GM18873 (cell line): Measurements from ENCODE around the gene AFF3.

Experiments
- ATAC-seq: cut with Tn5 transposase; IDR thresholded peaks from one replicate; pipeline ENCODE4 v1.9.1; 2021; ENCODE audit warnings: mild to moderate bottlenecking, moderate library complexity, moderate number of reproducible peaks; ENCODE audit not compliant: unreplicated experiment, low FRiP score

The AFF3 gene

DNA sequence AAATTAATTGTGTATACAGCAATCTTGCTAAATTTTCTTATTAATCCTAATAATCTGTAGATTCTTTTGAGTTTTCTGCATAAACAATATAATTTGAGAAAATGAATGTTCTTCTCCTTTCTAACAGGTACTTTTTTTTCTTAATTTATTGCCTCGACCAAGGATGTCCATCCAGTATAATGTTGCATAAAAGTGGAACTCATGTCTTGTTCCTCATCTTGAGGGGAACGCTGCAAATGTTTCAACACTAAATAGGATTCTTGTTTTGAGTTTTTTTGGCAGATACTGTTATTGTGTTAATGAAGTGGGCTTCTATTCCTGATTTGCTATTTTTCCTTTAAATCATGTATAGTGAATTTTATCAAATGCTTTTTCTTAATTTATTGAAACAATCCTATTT lies 408.2 kb downstream of the AFF3 start:
- ATAC-seq, result no peak

- ATAC-seq, result no peak
Observed at GRCh38 chr2:99729104-99730025, 413.0 kb downstream of the AFF3 start.

- ATAC-seq, result no peak
Observed at GRCh38 chr2:99728166-99728565, 414.2 kb downstream of the AFF3 start.

GRCh38 chr2:99727199-99727598 lies 415.2 kb downstream of the AFF3 start:
- no peak for ATAC-seq

DNA sequence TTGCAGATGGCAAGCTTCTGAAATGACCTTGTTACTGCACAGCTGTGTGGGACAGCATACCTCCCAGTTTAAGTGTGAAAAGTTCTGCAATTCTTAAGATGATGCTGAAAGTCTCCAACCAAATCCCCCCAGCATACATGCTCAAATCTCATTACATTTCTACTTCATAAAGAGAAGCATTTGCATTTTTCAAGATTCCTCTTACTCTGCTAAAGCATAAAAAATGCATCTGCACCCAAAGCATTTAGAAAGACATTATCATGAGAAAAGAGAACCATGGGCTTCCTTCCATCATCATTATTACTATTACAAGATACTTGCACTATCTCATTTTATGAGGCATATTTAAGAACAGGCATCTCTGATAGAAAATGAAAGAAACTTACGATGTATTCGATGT lies 415.7 kb downstream of the AFF3 start:
- ATAC-seq, result no peak

DNA sequence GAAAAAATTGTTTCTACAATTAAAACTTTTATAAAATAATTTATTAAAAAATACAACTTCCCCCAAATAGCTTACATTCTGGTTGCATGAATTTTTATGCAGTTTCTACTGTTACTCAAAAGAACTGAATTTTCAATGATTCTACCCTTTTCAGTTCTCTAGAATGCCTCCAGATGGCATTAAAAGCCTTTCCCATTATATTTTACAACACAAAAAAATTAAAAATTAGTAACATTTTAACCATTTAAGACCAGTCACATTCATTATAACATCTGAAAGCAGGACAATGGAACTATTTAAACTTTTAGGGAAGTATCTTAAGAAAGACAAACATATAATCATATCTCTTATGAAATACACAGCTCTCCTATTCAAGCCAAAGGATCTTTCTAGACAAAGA lies 416.6 kb downstream of the AFF3 start:
- no peak for ATAC-seq

- ATAC-seq, result no peak
Observed at GRCh38 chr2:99722476-99722875, 419.9 kb downstream of the AFF3 start.

DNA sequence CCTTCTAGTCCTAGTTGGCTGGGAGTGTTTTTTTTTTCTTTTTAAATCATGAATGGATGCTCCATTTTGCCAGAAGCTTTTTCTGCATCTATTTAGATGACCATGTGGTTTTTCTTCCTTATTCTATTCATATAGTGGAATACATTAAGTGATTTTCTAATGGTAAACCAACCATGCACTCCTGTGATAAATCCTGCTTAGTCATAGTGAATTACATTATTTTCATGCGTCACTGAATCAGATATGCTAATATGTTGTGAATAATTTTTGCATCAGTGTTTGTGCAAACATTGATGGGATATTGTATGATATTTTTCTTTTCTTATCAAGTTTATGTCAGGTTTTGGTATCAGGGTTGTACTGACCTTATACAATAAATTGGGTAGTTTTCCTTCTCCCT lies 423.3 kb downstream of the AFF3 start:
- ATAC-seq, result no peak

GRCh38 chr2:99715956-99716355 lies 426.4 kb downstream of the AFF3 start:
- ATAC-seq, result no peak

DNA sequence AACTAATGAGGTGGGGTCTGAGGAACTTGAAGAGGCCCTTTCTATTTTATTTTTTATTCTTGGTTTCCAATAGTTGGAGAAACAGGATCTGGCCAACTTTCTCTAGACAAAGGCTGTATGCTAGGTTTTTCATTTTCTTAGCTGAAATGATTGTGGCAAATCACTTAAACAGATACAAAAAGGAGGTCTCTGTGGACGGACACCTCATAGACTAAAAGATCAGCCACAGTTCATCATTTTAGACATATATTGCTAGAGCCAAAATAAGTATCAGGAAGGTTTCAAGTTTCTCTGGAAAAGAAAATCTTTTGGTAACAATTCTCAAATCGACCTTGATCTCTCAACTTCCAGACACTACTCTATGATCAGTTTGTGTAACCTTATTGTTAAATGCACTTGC lies 428.0 kb downstream of the AFF3 start:
- ATAC-seq, result no peak

- ATAC-seq, result no peak
Observed at GRCh38 chr2:99711144-99711543, 431.2 kb downstream of the AFF3 start.

DNA sequence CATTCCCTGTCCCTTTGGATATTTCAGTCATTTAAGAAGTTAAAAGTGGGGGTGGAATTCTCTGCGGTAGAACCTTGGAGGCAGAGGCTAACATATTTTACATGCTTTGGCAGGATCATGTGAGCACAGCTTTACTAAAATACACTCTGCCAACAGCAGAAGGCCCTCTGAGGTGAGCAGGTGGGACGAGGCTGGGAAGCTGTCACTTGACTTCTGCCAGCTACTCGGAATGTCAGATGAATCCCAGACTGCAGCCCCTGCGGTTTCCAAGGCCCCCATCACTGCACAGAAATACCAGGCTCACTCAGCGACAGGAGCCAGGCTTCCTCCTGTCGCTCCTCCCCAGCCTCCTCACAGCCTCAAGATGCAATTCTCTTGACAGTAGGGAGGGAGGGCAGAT lies 431.7 kb downstream of the AFF3 start:
- no peak for ATAC-seq

DNA sequence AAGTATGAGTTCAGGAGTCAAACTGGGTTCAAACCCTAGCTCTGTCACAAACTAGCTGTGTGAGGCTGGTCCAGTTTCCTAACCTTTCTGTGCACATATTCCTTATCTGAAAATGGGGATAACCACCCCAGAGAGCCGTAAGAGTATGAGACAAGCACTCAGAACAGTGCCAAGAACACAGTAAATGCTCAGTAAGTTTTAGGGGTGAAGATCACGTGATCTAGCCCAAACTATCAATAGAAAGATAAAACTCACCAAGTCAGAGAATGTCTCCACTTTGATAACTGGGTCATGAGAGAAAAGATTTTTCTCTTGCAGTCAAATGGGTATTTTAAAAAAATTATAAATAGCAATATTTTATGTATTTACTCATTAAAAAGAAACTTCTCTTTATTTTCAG lies 433.2 kb downstream of the AFF3 start:
- ATAC-seq, result no peak

DNA sequence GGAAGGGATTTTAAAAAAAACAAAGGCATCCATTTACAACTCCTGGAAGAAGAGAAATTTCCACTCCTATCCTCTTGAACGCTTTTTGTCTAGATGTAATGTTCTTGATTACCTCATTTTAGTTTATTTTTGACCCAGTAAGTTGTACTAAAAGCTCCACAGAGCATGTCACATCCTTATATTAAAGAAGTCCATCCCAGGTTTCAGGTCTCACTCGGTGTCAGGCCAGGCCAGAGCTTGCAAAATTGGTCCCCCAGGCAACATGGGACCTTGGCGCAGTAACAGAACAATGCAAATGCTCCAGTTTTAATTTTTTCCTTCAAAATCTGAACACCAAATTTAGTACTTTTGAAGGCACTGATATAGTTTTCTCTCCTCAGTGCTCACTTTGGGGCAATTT lies 434.2 kb downstream of the AFF3 start:
- no peak for ATAC-seq

- ATAC-seq, result no peak
Observed at GRCh38 chr2:99707592-99707991, 434.8 kb downstream of the AFF3 start.

DNA sequence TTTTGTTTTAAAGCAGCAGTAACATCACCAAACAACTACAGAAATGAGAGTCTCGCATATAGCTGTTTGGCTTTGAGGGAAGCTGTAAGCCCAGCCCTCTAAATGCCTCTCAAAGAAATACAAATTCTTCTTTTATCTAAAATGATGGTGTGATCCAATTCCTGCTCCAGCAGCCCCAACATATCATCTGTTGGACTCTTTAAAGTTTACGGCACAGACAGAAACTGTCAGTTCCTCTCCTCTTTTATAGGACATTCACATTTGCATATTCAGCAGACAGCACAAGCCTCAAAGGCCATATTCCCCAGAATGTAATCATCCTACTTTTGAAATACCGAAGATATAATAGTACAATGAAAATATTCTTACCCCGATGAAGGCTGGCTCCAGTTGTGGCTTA lies 435.7 kb downstream of the AFF3 start:
- no peak for ATAC-seq

- ATAC-seq, result no peak
Observed at GRCh38 chr2:99701503-99701902, 440.9 kb downstream of the AFF3 start.

DNA sequence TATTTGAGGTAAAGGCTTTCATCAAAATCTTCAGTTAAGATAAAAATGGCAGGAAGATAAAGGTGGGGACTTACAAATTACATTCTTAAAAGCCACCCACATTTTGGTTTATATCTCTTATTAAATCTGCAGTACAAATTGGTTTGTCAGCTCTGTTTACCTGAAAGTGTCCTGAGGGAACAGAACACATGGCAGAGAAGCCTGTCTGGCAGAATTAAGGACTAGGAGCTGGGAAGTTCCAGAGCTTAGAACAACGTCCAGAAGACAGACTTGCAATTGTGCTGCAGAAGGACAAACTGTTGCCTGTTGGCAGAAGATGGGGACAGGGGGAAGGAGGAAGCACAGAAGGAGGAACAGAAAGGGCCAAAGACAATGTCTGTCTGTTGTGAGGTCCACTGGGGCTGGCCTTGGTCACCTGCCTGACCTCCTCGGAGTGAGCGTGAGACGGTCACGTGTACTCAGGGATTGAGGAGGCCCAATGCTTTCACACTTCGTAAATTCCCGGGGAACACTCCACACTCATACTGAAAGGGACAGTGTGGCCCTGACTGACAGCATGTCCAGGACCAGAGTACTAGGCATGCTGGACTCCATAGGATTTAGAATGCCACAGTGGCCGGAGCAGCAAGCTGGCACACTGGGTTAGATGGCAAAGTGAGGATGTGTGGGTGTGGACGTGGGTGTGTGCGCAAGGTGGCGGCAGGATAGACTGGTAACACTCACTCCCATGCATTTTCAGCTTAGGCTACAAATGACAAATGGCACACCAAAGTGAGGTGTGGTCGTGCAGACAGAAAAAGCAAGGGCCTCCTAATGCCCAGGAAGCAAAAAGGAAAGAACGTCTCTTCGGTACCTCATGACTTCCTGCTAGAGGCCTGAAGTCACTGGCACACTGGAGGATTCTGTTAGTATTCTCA lies 441.6 kb downstream of the AFF3 start:
- ATAC-seq, result no peak

DNA sequence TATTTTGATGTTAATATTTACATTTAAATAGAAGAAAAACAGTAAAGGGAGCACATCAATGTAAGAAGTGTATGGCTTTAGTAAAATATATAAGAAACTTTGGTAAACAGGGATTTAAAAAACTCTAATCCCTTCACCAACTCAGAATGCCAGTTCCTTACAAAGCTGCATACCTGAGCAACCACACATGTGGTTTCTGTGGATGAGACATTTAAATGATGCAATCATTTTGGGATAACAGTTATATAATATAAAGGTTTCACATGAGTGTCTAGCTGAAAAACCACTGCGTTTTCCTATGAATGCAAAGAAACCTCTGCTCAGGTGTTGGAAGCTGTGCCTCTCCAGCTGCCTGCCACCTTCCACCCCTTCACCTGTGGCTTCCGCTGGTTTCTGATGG lies 443.5 kb downstream of the AFF3 start:
- no peak for ATAC-seq

GRCh38 chr2:99697811-99698568 lies 444.4 kb downstream of the AFF3 start:
- no peak for ATAC-seq

- no peak for ATAC-seq
Observed at GRCh38 chr2:99695944-99696253, 446.5 kb downstream of the AFF3 start.
